Measurements from ENCODE around the gene LDHA.

The LDHA gene

GRCh38 chr11:18371279-18371678 is 23.1 kb upstream of the LDHA start:
- no peak for TF ChIP-seq CTCF (IDR thresholded peaks at IDR 0.05; ENCODE audit: low read depth, low read length)
- Histone ChIP-seq H3K27me3 (ENCODE audit: insufficient read depth, low read depth, severe bottlenecking) (no peaks in the 10 kb centered on the region), H3K36me3 (peaks cover 9% of the 10 kb centered on the region), H3K9me3 (ENCODE audit: severe bottlenecking) (no peaks in the 10 kb centered on the region), H3K27ac (no peak overlapping the region), H3K4me3 (ENCODE audit: low read depth, low read length) (no peak overlapping the region)
- no peak for DNase-seq

- TF ChIP-seq CTCF (IDR thresholded peaks at IDR 0.05; ENCODE audit: low read depth, low read length): no peak
- Histone ChIP-seq H3K36me3 (peaks cover 3% of the 10 kb centered on the region), H3K4me3 (ENCODE audit: low read depth, low read length) (no peak overlapping the region), H3K27me3 (ENCODE audit: insufficient read depth, low read depth, severe bottlenecking) (no peaks in the 10 kb centered on the region), H3K27ac (no peak overlapping the region), H3K9me3 (ENCODE audit: severe bottlenecking) (no peaks in the 10 kb centered on the region)
- no peak for DNase-seq
Observed at GRCh38 chr11:18372201-18372600, 22.2 kb upstream of the LDHA start.

- no peak for TF ChIP-seq CTCF (IDR thresholded peaks at IDR 0.05; ENCODE audit: low read depth, low read length)
- no peak overlapping the region for H3K27ac ChIP-seq
- DNase-seq: no peak
- H3K27me3 ChIP-seq (ENCODE audit: insufficient read depth, low read depth, severe bottlenecking): no peaks in the 10 kb centered on the region
- H3K4me3 ChIP-seq (ENCODE audit: low read depth, low read length): no peak overlapping the region
- no peaks in the 10 kb centered on the region for H3K36me3 ChIP-seq
- H3K9me3 ChIP-seq (ENCODE audit: severe bottlenecking): no peaks in the 10 kb centered on the region
Observed at GRCh38 chr11:18374956-18375355, 19.4 kb upstream of the LDHA start.

- no peak for TF ChIP-seq CTCF (IDR thresholded peaks at IDR 0.05; ENCODE audit: low read depth, low read length)
- H3K4me3 ChIP-seq (ENCODE audit: low read depth, low read length): no peak overlapping the region
- no peaks in the 10 kb centered on the region for H3K36me3 ChIP-seq
- no peaks in the 10 kb centered on the region for H3K27me3 ChIP-seq (ENCODE audit: insufficient read depth, low read depth, severe bottlenecking)
- H3K27ac ChIP-seq: no peak overlapping the region
- H3K9me3 ChIP-seq (ENCODE audit: severe bottlenecking): no peaks in the 10 kb centered on the region
- DNase-seq: no peak
Observed at GRCh38 chr11:18375941-18376340, 18.4 kb upstream of the LDHA start.

DNA sequence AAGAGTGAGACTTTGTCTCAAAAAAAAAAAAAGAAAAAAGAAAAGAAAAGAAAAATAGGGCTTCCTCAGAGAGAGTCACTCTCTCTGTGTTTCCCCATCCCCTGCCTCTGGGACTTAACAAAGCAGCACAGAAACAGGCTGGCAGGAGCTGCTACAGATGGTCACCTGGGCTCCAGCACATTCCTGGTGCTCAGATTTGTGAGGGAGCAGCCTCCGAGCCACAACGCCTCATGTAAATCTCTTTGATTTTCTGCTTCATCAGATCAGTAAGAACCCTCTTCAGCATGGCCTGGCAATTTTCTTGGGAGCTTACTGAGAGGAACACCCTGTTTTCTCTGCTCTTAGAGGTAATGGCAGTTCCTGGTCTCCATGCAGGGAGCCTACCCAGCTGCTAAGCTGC is 15.2 kb upstream of the LDHA start:
- TF ChIP-seq CTCF (IDR thresholded peaks at IDR 0.05; ENCODE audit: low read depth, low read length): no peak
- Histone ChIP-seq H3K27me3 (ENCODE audit: insufficient read depth, low read depth, severe bottlenecking) (no peaks in the 10 kb centered on the region), H3K36me3 (no peaks in the 10 kb centered on the region), H3K9me3 (ENCODE audit: severe bottlenecking) (no peaks in the 10 kb centered on the region), H3K4me3 (ENCODE audit: low read depth, low read length) (no peak overlapping the region), H3K27ac (peak overlapping the region; percentile 60)
- peak; percentile 44 for DNase-seq

DNA sequence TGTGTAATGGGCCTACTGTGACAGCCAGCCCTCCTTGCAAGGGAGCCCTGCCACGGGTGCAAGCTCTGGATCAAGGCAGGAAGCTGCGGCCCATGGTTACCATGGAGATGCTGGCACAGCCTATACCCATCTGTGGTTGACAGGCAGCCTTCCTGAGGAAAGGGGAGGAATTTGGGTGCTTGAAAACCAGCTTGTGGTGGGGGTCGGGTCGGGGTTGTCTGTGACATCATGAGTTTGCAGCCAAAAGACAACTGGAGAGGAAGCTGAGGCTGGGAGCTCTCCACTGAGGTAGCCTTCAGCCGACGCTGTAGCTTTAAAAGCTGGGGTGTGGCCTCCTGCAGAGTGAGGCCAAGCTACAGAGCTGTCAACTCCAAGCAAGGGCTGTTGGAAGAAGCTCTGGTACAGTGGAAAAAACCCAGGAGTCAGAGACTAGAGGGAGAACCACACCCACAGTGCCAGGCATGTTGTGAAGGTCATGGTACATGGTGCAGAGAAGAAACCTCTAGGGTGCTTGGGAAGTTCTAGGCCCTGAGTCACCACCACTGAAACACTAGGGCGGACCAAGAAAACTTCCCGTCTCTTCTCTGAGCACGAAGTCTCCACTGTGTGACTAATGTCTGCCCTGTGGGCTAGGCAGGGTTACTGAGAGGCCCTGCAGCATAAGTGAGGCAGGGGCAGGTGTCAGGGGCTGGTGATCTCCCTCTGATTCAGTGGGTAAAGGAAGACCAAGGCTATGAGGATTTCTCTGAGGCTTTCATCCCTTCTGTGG is 10.8 kb upstream of the LDHA start:
- DNase-seq: no peak
- no peaks in the 10 kb centered on the region for H3K36me3 ChIP-seq
- no peak overlapping the region for H3K4me3 ChIP-seq (ENCODE audit: low read depth, low read length)
- no peak for TF ChIP-seq CTCF (IDR thresholded peaks at IDR 0.05; ENCODE audit: low read depth, low read length)
- H3K27ac ChIP-seq: peak overlapping the region; percentile 55
- H3K9me3 ChIP-seq (ENCODE audit: severe bottlenecking): no peaks in the 10 kb centered on the region
- no peaks in the 10 kb centered on the region for H3K27me3 ChIP-seq (ENCODE audit: insufficient read depth, low read depth, severe bottlenecking)

Data from WERI-Rb-1 (cell line).